ENCODE results near the gene EREG. TPM values are rescaled to one million over a fixed set of nuclear protein-coding genes. Genes with fewer than 3 reads are reported as not detected.
A peak's percentile ranks its signal among the peaks of the same experiment; 100 is the strongest.

Gene EREG
- total RNA-seq: 1 to 10 TPM; 1.5 to 8.8 (median 2.3) TPM
- long read RNA-seq, donor 1, full-length matches to known transcripts: 1 of 1 reads
- long read RNA-seq, donor 1, partial matches to known transcripts: 0 of 1 reads
- long read RNA-seq, donor 1, other reads (novel, unspliced or antisense): 0 of 1 reads
- long read RNA-seq, donor 2, full-length matches to known transcripts: 4 of 4 reads
- long read RNA-seq, donor 2, partial matches to known transcripts: 0 of 4 reads
- long read RNA-seq, donor 2, other reads (novel, unspliced or antisense): 0 of 4 reads

GRCh38 chr4:74364652-74365491 is at the start of gene EREG:
Gene EREG (plus strand): TSS chr4:74365145. CDS start chr4:74365309, 164 bp downstream.
- intact Hi-C loops (cut with DNase I, micrococcal nuclease): no loop called here

DNA sequence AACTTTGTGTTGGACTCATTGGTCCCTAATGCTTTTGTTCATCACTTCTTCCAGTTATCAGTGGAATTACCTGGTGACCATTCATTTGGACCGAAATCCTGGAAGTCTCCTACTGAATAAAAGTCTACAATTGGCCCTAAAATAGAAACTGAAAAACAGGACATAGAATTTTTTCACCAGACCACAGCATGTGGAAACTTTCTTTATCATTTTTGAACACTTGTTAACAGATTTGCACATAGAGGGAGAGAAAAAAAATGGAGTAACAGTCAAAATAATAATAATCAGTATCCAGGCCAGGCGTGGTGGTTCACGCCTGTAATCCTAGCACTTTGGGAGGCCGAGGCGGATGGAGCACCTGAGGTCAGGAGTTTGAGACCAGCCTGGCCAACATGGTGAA is 49.6 kb upstream of the EREG start:
- DNase-seq (no peak), ATAC-seq (no peak)
- Histone ChIP-seq H3K36me3 (ENCODE audit: low read depth) (no peaks in the 10 kb centered on the region), H3K4me1 (ENCODE audit: low read depth) (no peaks in the 10 kb centered on the region), H3K9me3 (no peaks in the 10 kb centered on the region), H3K4me3 (no peak overlapping the region)
- intact Hi-C loops (cut with DNase I, micrococcal nuclease): no loop called here
- TF ChIP-seq, protein P1, sequence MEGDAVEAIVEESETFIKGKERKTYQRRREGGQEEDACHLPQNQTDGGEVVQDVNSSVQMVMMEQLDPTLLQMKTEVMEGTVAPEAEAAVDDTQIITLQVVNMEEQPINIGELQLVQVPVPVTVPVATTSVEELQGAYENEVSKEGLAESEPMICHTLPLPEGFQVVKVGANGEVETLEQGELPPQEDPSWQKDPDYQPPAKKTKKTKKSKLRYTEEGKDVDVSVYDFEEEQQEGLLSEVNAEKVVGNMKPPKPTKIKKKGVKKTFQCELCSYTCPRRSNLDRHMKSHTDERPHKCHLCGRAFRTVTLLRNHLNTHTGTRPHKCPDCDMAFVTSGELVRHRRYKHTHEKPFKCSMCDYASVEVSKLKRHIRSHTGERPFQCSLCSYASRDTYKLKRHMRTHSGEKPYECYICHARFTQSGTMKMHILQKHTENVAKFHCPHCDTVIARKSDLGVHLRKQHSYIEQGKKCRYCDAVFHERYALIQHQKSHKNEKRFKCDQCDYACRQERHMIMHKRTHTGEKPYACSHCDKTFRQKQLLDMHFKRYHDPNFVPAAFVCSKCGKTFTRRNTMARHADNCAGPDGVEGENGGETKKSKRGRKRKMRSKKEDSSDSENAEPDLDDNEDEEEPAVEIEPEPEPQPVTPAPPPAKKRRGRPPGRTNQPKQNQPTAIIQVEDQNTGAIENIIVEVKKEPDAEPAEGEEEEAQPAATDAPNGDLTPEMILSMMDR (IDR thresholded peaks at IDR 0.05): no peak

More at GRCh38 chr4:74364652-74365491, at the start of gene EREG:
- Histone ChIP-seq H3K4me3 (no peak within 1 kb of the TSS), H3K36me3 (ENCODE audit: low read depth) (no peaks in the 10 kb centered on the region), H3K9me3 (no peaks in the 10 kb centered on the region), H3K4me1 (ENCODE audit: low read depth) (peaks cover 3% of the 10 kb centered on the region)
- DNase-seq: peak; percentile 24 to 64 (median 64)
- peak; percentile 70 for ATAC-seq
- TF ChIP-seq, protein P1 (IDR thresholded peaks at IDR 0.05): no peak

- Histone ChIP-seq H3K4me1 (ENCODE audit: low read depth) (no peaks in the 10 kb centered on the region), H3K4me3 (no peak overlapping the region), H3K9me3 (no peaks in the 10 kb centered on the region), H3K36me3 (ENCODE audit: low read depth) (no peaks in the 10 kb centered on the region)
- ATAC-seq (no peak), DNase-seq (no peak)
- intact Hi-C loops (cut with DNase I, micrococcal nuclease): no loop called here
- TF ChIP-seq, protein P1 (IDR thresholded peaks at IDR 0.05): no peak
These were observed 48.5 kb upstream of the EREG start for GRCh38 chr4:74316397-74316796.

GRCh38 chr4:74317616-74318246 is 47.2 kb upstream of the EREG start:
- intact Hi-C loops (cut with DNase I, micrococcal nuclease): no loop called here
- Histone ChIP-seq H3K4me3 (no peak overlapping the region), H3K9me3 (no peaks in the 10 kb centered on the region), H3K36me3 (ENCODE audit: low read depth) (no peaks in the 10 kb centered on the region), H3K4me1 (ENCODE audit: low read depth) (no peaks in the 10 kb centered on the region)
- ATAC-seq: no peak
- DNase-seq: no peak
- TF ChIP-seq, protein P1 (IDR thresholded peaks at IDR 0.05): no peak

DNA sequence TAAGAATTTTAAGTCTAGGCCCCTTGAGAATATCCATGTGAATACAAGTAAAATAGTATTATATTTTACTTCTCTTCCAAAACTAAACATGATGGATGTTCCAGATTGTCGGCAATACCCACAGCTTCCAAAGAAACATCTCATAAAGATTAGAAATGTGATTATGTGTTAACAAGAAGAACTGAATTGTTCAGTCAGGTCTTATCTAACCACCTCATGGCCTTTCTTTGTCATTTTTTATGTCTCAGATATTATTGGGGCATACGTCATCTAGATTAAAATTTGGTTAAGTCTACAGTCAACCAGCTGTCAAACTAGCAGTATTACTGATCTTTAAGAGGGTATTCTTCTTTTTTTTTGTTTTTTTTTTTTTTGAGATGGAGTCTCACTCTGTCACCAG is 46.7 kb upstream of the EREG start:
- DNase-seq (no peak), ATAC-seq (no peak)
- H3K4me1 ChIP-seq (ENCODE audit: low read depth): no peaks in the 10 kb centered on the region
- H3K36me3 ChIP-seq (ENCODE audit: low read depth): no peaks in the 10 kb centered on the region
- no peaks in the 10 kb centered on the region for H3K9me3 ChIP-seq
- H3K4me3 ChIP-seq: no peak overlapping the region
- intact Hi-C loops (cut with DNase I, micrococcal nuclease): no loop called here
- TF ChIP-seq, protein P1 (IDR thresholded peaks at IDR 0.05): no peak

Data from mucosa of descending colon (tissue), 3 donors.